Measurements from ENCODE around the gene STAT3. TPM values are rescaled to one million over a fixed set of nuclear protein-coding genes. Genes with fewer than 3 reads are reported as not detected.

The STAT3 gene
- total RNA-seq, 2 experiments from 2014 or later: 114 to 121 TPM

Other genes with a start within 250 kb of the STAT3 start
- gene RAB5C, start 233.5 kb downstream of the STAT3 start, total RNA-seq: 100 to 1,000 TPM in 1 of 2 experiments, 10 to 100 TPM in 1; 97.1 to 108 TPM
- gene KCNH4, start 207.3 kb downstream of the STAT3 start, total RNA-seq: under 1 TPM; 0.15 to 0.17 TPM
- gene HCRT, start 203.0 kb downstream of the STAT3 start, total RNA-seq: not detected
- 10 to 100 TPM; 15.3 to 15.5 TPM for gene GHDC, start 193.9 kb downstream of the STAT3 start, total RNA-seq
- 100 to 1,000 TPM; 150 to 164 TPM for gene STAT5B, start 112.1 kb downstream of the STAT3 start, total RNA-seq
- 100 to 1,000 TPM in 1 of 2 experiments, 10 to 100 TPM in 1; 99.5 to 108 TPM for gene STAT5A, start 99.9 kb downstream of the STAT3 start, total RNA-seq
- 1 to 10 TPM; 1.5 to 1.6 TPM for gene CAVIN1, start 34.8 kb upstream of the STAT3 start, total RNA-seq
- gene ATP6V0A1, start 70.4 kb upstream of the STAT3 start, total RNA-seq: 1 to 10 TPM; 4.9 to 8.9 TPM
- gene NAGLU, start 147.8 kb upstream of the STAT3 start, total RNA-seq: 10 to 100 TPM; 16.4 to 18.8 TPM
- gene HSD17B1, start 164.5 kb upstream of the STAT3 start, total RNA-seq: under 1 TPM; 0.73 to 0.97 TPM
- 10 to 100 TPM; 72.5 to 86.1 TPM for gene COASY, start 173.7 kb upstream of the STAT3 start, total RNA-seq
- gene MLX, start 178.7 kb upstream of the STAT3 start, total RNA-seq: 10 to 100 TPM; 56.7 to 62.3 TPM
- gene PSMC3IP, start 189.3 kb upstream of the STAT3 start, total RNA-seq: 10 to 100 TPM; 17.4 to 18.5 TPM
- gene RETREG3, start 220.9 kb upstream of the STAT3 start, total RNA-seq: 10 to 100 TPM; 60.2 to 65.9 TPM
- gene TUBG1, start 221.2 kb upstream of the STAT3 start, total RNA-seq: 10 to 100 TPM; 61.6 TPM